ENCODE results near the gene SLIT1. TPM values are rescaled to one million over a fixed set of nuclear protein-coding genes. Genes with fewer than 3 reads are reported as not detected.

The SLIT1 gene
- total and polyA plus RNA-seq, 8 donors: 0.20 to 7.0 (median 3.7) TPM

DNA sequence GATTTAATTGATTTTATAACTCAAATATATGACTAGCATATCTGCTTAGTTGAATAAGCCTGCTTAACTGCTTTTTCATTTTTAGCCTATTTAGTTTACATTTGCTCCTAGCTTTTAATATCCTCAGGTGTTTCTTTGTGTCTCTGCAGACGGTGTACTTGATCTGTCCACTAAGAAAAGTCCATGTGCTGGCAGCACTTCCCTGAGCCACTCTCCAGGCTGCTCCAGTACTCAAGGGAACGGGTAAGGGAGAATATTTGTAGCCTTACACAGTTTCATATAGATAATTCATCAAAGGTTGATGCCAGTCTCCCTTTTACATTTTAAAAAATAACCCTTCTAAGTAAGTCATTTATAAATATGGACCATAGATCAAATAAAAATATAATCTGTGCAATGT lies 233.8 kb downstream of the SLIT1 start:
- H3K9me3 ChIP-seq: no peaks in the 10 kb centered on the region
- DNase-seq (no peak), ATAC-seq (no peak)
- H3K27ac ChIP-seq: no peak overlapping the region
- intact Hi-C loops (cut with DNase I): no loop called here
- no peaks in the 10 kb centered on the region for H3K27me3 ChIP-seq
- H3K4me3 ChIP-seq: no peak overlapping the region
- H3K4me1 ChIP-seq: no peaks in the 10 kb centered on the region
- H3K36me3 ChIP-seq: peaks cover 0 to 45% of the 10 kb centered on the region in 2 donors
- TF ChIP-seq, protein P1, sequence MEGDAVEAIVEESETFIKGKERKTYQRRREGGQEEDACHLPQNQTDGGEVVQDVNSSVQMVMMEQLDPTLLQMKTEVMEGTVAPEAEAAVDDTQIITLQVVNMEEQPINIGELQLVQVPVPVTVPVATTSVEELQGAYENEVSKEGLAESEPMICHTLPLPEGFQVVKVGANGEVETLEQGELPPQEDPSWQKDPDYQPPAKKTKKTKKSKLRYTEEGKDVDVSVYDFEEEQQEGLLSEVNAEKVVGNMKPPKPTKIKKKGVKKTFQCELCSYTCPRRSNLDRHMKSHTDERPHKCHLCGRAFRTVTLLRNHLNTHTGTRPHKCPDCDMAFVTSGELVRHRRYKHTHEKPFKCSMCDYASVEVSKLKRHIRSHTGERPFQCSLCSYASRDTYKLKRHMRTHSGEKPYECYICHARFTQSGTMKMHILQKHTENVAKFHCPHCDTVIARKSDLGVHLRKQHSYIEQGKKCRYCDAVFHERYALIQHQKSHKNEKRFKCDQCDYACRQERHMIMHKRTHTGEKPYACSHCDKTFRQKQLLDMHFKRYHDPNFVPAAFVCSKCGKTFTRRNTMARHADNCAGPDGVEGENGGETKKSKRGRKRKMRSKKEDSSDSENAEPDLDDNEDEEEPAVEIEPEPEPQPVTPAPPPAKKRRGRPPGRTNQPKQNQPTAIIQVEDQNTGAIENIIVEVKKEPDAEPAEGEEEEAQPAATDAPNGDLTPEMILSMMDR (IDR thresholded peaks at IDR 0.05): no peak

DNA sequence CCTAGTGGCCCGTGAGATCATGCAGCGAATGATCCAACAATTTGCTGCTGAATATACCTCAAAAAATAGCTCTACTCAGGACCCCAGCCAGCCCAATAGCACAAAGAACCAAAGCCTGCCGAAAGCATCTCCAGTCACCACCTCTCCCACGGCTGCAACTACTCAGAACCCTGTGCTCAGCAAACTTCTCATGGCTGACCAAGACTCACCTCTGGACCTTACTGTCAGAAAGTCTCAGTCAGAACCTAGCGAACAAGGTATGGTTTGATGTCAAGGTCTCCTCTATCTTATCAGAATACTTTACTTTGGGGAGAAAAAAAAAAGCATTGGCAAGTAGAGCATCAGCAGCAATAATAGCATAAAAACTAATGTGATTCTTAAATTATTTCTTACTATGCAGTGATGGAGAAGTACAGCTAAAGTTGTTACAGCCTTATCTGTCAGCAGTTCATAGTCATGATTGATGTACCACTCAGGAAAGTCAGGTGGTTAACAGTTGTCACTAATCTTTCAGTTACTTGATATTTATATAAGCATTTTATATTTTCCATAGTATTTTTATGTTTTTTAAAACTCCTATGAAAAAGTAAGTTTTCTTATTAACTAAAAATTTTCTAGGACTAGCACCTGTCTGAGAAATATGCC lies 236.6 kb downstream of the SLIT1 start:
- TF ChIP-seq, protein P1 (IDR thresholded peaks at IDR 0.05): no peak
- DNase-seq (no peak), ATAC-seq (no peak)
- intact Hi-C loops (cut with DNase I): no loop called here
- Histone ChIP-seq H3K4me3 (no peak overlapping the region), H3K4me1 (no peaks in the 10 kb centered on the region), H3K27ac (no peak overlapping the region), H3K36me3 (peaks cover 0 to 20% of the 10 kb centered on the region in 2 donors), H3K27me3 (no peaks in the 10 kb centered on the region), H3K9me3 (no peaks in the 10 kb centered on the region)

Other genes starting within 250 kb of the SLIT1 start
- 10 to 100 TPM in 1 of 2 donors, 1 to 10 TPM in 1; 9.8 to 11.4 TPM for gene ARHGAP19, start 106.7 kb upstream of the SLIT1 start, total RNA-seq
- 10 to 100 TPM; 24.7 to 30.7 (median 27.3) TPM for gene ARHGAP19, start 106.7 kb upstream of the SLIT1 start, polyA plus RNA-seq (ENCODE audit: insufficient read length in 6 of 6)
- 10 to 100 TPM in 1 of 2 donors, 1 to 10 TPM in 1; 5.2 to 10.8 TPM for gene FRAT1, start 133.3 kb upstream of the SLIT1 start, total RNA-seq
- gene FRAT1, start 133.3 kb upstream of the SLIT1 start, polyA plus RNA-seq (ENCODE audit: insufficient read length in 6 of 6): 1 to 10 TPM; 2.4 to 3.6 (median 3.2) TPM
- gene FRAT2, start 148.8 kb upstream of the SLIT1 start, total RNA-seq: 10 to 100 TPM; 12.8 to 30.2 TPM
- gene FRAT2, start 148.8 kb upstream of the SLIT1 start, polyA plus RNA-seq (ENCODE audit: insufficient read length in 6 of 6): 1 to 10 TPM; 7.4 to 9.3 (median 8.5) TPM
- 10 to 100 TPM; 21.2 to 40.4 TPM for gene RRP12, start 215.4 kb upstream of the SLIT1 start, total RNA-seq
- 10 to 100 TPM; 22.6 to 36.2 (median 24.8) TPM for gene RRP12, start 215.4 kb upstream of the SLIT1 start, polyA plus RNA-seq (ENCODE audit: insufficient read length in 6 of 6)
- gene PGAM1, start 240.2 kb upstream of the SLIT1 start, total RNA-seq: 100 to 1,000 TPM; 209 to 236 TPM
- gene PGAM1, start 240.2 kb upstream of the SLIT1 start, polyA plus RNA-seq (ENCODE audit: insufficient read length in 6 of 6): 100 to 1,000 TPM; 155 to 173 (median 163) TPM